CD4-positive, alpha-beta T cell treated with Interleukin-15 for 4 hours (primary cell): ENCODE results near the gene SLC38A10.
A peak's percentile ranks its signal among the peaks of the same experiment; 100 is the strongest.

ENCODE experiments used
- DNase-seq: peaks from one replicate; pipeline ENCODE4 v3.0.0-alpha.2; 2020; ENCODE audit warnings: low spot score

Gene SLC38A10

GRCh38 chr17:81295031-81295675 lies at the start of gene SLC38A10:
Gene SLC38A10, minus strand, starts transcription at chr17:81295307. Its CDS starts 386 bp downstream, at chr17:81294921.
- DNase-seq = peak; percentile 87

- no peak for DNase-seq
These were observed 47.4 kb upstream of the SLC38A10 start for GRCh38 chr17:81342269-81343070.

GRCh38 chr17:81341516-81342268 lies 46.6 kb upstream of the SLC38A10 start:
- no peak for DNase-seq

GRCh38 chr17:81340607-81341515 lies 45.8 kb upstream of the SLC38A10 start:
- no peak for DNase-seq

- no peak for DNase-seq
These were observed 44.6 kb upstream of the SLC38A10 start for GRCh38 chr17:81339534-81340296.

GRCh38 chr17:81339191-81339533 lies 44.1 kb upstream of the SLC38A10 start:
- DNase-seq = no peak

GRCh38 chr17:81338274-81339190 lies 43.4 kb upstream of the SLC38A10 start:
- DNase-seq = no peak

- DNase-seq = no peak
These were observed 42.4 kb upstream of the SLC38A10 start for GRCh38 chr17:81337476-81337879.

- DNase-seq = no peak
These were observed 41.8 kb upstream of the SLC38A10 start for GRCh38 chr17:81336930-81337325.

GRCh38 chr17:81336296-81336929 lies 41.3 kb upstream of the SLC38A10 start:
- no peak for DNase-seq

GRCh38 chr17:81335773-81336157 lies 40.7 kb upstream of the SLC38A10 start:
- no peak for DNase-seq

GRCh38 chr17:81334987-81335772 lies 40.1 kb upstream of the SLC38A10 start:
- no peak for DNase-seq

- no peak for DNase-seq
These were observed 39.3 kb upstream of the SLC38A10 start for GRCh38 chr17:81334391-81334901.

- DNase-seq = no peak
These were observed 38.7 kb upstream of the SLC38A10 start for GRCh38 chr17:81333616-81334368.

- DNase-seq = no peak
These were observed 37.9 kb upstream of the SLC38A10 start for GRCh38 chr17:81332914-81333528.

GRCh38 chr17:81332118-81332834 lies 37.2 kb upstream of the SLC38A10 start:
- no peak for DNase-seq
